Measurements from ENCODE around the gene SLC7A8.

The SLC7A8 gene

DNA sequence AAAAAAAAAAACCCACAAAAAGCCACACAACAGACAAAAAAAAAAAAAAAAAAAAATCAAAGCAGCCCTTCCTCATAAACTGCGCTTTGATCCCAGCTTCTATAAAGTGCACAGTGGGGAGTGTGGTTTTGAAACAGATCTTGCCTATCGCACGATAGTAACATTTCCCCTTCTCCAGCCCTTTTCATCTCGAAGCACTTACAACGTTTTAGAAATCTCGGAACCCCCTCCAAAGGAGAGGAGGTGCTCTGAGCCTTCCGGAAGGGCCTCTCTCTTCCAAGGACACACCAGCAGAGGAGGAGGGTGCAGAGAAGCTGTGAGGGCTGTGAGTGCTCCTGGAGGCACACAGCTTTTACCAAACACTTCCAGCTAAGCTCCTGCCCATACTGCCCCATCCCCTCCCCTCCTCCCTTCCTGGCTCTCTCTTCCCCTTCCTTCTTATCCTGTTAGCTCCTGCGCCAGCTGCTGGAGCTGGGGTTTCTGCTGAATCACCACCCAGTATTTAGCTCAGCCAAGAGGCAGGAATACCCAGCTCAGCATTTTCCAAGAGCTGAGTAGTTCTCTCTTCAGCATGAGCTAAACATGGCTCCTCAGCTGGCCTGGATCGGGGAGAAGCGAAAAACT is 28.4 kb downstream of the SLC7A8 start:
- DNase-seq: no peak

GRCh38 chr14:23153851-23154796 is 29.3 kb downstream of the SLC7A8 start:
- peak; percentile 65 for DNase-seq

GRCh38 chr14:23151342-23151741 is 32.1 kb downstream of the SLC7A8 start:
- DNase-seq: no peak

GRCh38 chr14:23149745-23150144 is 33.7 kb downstream of the SLC7A8 start:
- no peak for DNase-seq

DNA sequence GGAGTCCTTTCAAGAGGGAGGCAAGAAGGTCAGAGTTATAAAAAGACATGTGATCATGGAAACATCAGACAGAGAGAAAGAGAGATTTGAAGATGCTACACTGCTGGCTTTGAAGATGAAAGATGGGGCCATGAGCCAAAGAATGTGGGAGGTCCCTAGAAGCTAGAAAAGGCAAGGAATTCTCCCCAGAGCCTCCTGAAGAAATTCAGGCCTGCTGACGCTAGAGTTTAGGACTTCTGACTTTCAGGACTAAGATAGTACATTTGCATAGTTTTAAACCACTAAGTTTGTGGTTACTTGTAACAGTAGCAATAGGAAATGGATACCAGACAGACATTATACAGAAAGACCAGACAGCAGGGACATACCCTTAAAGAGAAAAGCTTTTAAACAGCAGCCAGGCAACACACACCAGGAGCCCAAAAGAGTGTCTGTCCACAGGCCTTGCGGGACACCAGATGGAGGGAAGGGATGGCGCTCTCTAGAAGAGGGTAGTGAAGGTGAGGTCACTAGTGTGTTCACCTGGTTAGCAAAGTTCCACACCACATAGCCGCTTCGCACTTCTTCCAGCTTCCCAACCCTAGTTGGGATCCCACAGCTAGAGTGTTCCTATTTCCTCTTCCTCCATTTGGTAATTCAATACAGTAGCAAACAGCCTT is 34.7 kb downstream of the SLC7A8 start:
- DNase-seq: no peak

- no peak for DNase-seq
Observed at GRCh38 chr14:23147676-23148075, 35.8 kb downstream of the SLC7A8 start.

- no peak for DNase-seq
Observed at GRCh38 chr14:23146980-23147379, 36.5 kb downstream of the SLC7A8 start.

- no peak for DNase-seq
Observed at GRCh38 chr14:23146351-23146910, 37.0 kb downstream of the SLC7A8 start.

GRCh38 chr14:23145794-23146350 is 37.6 kb downstream of the SLC7A8 start:
- no peak for DNase-seq

DNA sequence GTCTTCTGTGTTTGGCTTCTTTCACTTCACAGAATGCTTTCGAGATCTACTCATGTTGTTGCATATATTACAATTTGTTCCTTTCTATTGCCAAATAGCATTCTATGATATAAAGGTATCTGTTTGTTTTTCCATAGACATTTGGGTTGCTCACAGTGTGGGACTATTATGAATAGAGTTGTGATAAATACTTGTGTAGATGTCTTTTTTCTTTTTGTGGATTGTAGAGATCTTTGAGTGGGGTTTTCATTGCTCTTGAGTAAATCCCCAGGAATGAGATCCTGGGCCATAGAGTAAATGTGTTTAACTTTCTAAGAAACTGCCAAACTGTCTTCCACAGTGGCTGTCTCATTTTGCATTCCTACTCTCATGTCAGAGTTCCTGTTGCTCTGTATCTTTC is 39.5 kb downstream of the SLC7A8 start:
- no peak for DNase-seq

GRCh38 chr14:23142826-23143225 is 40.6 kb downstream of the SLC7A8 start:
- no peak for DNase-seq

- DNase-seq: no peak
Observed at GRCh38 chr14:23141706-23142444, 41.6 kb downstream of the SLC7A8 start.

DNA sequence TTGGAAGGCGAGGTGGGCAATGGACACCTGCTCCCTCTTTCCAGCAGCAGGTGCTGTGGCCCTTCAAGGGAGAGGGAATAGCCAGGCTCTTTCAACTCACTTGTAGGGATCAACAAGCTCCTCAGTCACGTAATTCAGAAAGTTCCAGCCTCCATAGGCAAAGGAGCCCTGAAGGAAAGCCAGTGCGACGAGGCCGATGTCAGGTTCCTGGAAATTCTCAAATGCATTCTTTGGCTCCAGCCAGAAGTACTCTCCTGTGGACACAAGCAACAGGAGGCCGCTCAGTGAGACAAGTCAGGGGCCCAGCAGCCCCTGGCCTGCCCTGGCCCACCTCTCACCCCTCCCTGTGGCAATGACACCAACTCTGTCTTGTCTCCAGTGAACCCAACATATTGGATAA is 43.1 kb downstream of the SLC7A8 start:
- DNase-seq: no peak

- DNase-seq: no peak
Observed at GRCh38 chr14:23139874-23140273, 43.6 kb downstream of the SLC7A8 start.

DNA sequence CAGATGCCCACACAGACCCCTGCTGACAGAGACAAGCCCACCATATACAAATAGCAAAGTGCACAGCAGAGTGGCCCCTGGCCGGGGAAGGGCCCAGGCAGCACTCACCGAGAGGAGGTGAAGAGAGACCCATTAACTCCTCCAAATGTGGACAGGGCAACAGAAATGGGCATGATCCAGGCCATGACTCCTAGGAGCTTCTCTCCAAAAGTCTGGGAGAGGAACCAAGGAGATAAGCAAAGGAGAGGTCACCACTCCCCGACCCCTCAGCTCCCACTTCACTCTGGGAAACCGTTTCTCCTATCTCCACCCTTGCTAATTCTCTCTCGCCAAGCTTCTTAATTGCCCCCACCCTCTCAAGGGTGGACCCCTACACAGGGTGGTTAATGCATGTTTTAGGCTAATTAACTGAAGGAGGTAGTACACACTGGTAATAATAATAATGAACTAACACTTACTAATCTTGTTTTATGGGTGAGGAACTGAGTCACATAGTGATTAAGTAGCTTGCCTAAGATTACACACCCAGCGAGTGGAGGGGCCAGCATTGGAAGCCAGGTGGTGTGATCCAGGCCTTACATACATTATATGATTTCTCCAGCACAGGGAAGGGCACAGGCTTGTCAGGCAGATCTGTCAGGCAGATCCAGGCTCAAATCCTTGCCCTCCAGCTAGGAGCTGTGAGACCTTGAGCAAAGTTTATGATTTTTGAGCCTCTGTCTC is 45.5 kb downstream of the SLC7A8 start:
- no peak for DNase-seq

- no peak for DNase-seq
Observed at GRCh38 chr14:23137192-23137812, 46.2 kb downstream of the SLC7A8 start.

DNA sequence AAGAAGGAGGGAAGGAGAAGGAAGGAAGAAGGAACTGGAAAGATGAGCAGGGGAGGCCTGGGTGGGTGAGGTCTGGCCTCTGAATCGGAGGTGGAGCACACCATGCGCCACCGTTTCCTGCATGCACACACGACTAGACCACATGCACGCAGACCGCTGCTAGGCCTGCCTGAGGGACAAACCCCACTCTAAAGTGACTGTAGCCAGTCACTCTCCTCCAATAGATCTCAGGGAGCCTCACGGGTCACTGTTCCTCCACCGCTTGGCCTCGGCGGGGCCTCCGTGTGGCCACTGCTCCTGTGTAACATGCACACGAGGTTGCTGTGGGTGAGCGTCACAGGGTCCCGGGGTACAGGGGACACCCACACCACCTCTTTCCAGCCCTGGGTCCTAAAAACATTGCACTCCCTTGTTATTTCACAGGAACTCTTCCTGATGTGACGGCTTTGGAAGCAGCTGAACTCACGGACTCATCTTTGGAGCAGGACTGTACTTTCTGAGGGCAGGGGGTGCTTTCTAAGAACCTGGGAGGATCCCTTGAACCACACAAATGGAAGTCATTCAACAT is 46.8 kb downstream of the SLC7A8 start:
- no peak for DNase-seq

DNA sequence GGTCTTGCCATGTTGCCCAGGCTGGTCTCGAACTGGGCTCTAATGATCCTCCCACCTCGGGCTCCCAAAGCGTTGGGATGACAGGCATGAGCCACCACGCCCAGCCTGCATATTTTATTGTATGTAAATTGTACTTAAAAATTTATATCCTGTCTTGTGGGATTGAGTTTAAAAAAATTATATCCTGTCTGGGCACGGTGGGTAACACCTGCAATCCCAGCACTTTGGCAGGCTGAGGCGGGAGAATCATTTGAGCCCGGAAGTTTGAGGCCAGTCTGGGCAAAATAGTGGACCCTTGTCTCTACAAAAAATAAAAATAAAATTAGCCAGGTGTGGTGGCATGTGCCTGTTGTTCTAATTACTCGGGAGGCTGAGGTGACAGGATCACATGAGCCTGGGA is 50.5 kb downstream of the SLC7A8 start:
- no peak for DNase-seq

- no peak for DNase-seq
Observed at GRCh38 chr14:23131482-23131881, 52.0 kb downstream of the SLC7A8 start.

- peak; percentile 90 for DNase-seq
Observed at GRCh38 chr14:23130871-23131270, 52.6 kb downstream of the SLC7A8 start.
